ENCODE data around the gene PACSIN2. TPM values are rescaled to one million over a fixed set of nuclear protein-coding genes. Genes with fewer than 3 reads are reported as not detected.
A peak's percentile ranks its signal among the peaks of the same experiment; 100 is the strongest.

Gene PACSIN2
- total and polyA plus RNA-seq, 2 of the 13 experiments (the other 11 are each of a cell fraction or from before 2014, with no cell fraction given) = 54.1 to 68.8 TPM

DNA sequence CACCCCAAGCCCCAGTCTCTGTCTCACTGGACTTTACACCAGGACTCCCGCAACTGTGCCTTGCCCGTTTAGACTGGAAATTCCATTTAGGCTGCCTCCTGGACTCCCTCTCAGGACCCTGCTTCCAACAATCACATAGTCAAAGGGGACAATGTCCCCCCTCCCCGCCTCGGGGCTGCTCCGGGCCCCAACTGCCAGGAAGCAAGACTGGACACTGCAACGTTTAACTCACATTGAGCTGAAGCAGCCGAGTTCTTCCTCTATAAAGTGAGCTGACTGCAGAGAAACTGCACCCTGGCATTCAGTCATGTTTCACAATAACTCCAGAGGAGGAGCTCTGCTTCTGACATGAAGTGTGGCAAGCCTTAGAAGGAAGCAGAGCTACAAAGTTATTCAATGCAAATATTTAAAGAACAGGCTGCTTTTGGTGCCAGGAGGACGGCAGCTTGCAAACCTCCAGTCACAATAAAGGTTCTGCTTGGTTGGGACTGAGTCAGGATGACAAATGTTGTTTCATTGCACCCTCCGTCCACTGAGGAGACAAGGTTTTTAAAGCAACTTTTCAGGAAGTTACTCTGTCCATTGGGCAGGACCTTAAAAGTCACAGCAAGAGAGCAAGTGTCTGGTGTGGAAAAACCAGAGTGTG is 19.9 kb downstream of the PACSIN2 start (continued):
- TF ChIP-seq ZSCAN31 (CRISPR knock-in tag; IDR thresholded peaks at IDR 0.05; ENCODE audit: low read depth) (no peak), SIX4 (CRISPR knock-in tag; IDR thresholded peaks at IDR 0.05) (peak; percentile 37; the same call in 1 of the 2 replicates), ATAD3A (CRISPR knock-in tag; IDR thresholded peaks at IDR 0.05) (no peak), ZNF354B (CRISPR knock-in tag; IDR thresholded peaks at IDR 0.05) (no peak), ZNF263 (CRISPR knock-in tag; IDR thresholded peaks at IDR 0.05) (peak; percentile 58; the same call in 1 of the 2 replicates), ATRX (CRISPR knock-in tag; IDR thresholded peaks at IDR 0.05; ENCODE audit: borderline replicate concordance) (no peak), HMG20A (CRISPR knock-in tag; IDR thresholded peaks at IDR 0.05; ENCODE audit: borderline replicate concordance) (peak; percentile 75; the same call in 1 of the 2 replicates), DRAP1 (CRISPR knock-in tag; IDR thresholded peaks at IDR 0.05) (peak; percentile 57; the same call in 1 of the 2 replicates), ZC3H4 (CRISPR knock-in tag; IDR thresholded peaks at IDR 0.05; ENCODE audit: borderline replicate concordance) (no peak), SCMH1 (CRISPR knock-in tag; IDR thresholded peaks at IDR 0.05; ENCODE audit: borderline replicate concordance) (no peak), ZNF609 (CRISPR knock-in tag; IDR thresholded peaks at IDR 0.05; ENCODE audit: borderline replicate concordance) (peak; percentile 69), ZNF619 (CRISPR knock-in tag; IDR thresholded peaks at IDR 0.05) (no peak), GMEB2 (CRISPR knock-in tag; IDR thresholded peaks at IDR 0.05; ENCODE audit: low read depth) (no peak), ISX (CRISPR knock-in tag; conservative IDR thresholded peaks at IDR 0.05) (no peak), SMAD9 (CRISPR knock-in tag; IDR thresholded peaks at IDR 0.05) (no peak), ISL2 (CRISPR knock-in tag; IDR thresholded peaks at IDR 0.05) (peak; percentile 82), LBX2 (CRISPR knock-in tag; IDR thresholded peaks at IDR 0.05; ENCODE audit: borderline replicate concordance) (no peak)
- TF ChIP-seq, protein P1, sequence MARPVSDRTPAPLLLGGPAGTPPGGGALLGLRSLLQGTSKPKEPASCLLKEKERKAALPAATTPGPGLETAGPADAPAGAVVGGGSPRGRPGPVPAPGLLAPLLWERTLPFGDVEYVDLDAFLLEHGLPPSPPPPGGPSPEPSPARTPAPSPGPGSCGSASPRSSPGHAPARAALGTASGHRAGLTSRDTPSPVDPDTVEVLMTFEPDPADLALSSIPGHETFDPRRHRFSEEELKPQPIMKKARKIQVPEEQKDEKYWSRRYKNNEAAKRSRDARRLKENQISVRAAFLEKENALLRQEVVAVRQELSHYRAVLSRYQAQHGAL (CRISPR knock-in tag; IDR thresholded peaks at IDR 0.05; ENCODE audit: not compliant biosample characterization) = no peak
- TF ChIP-seq, protein P2, sequence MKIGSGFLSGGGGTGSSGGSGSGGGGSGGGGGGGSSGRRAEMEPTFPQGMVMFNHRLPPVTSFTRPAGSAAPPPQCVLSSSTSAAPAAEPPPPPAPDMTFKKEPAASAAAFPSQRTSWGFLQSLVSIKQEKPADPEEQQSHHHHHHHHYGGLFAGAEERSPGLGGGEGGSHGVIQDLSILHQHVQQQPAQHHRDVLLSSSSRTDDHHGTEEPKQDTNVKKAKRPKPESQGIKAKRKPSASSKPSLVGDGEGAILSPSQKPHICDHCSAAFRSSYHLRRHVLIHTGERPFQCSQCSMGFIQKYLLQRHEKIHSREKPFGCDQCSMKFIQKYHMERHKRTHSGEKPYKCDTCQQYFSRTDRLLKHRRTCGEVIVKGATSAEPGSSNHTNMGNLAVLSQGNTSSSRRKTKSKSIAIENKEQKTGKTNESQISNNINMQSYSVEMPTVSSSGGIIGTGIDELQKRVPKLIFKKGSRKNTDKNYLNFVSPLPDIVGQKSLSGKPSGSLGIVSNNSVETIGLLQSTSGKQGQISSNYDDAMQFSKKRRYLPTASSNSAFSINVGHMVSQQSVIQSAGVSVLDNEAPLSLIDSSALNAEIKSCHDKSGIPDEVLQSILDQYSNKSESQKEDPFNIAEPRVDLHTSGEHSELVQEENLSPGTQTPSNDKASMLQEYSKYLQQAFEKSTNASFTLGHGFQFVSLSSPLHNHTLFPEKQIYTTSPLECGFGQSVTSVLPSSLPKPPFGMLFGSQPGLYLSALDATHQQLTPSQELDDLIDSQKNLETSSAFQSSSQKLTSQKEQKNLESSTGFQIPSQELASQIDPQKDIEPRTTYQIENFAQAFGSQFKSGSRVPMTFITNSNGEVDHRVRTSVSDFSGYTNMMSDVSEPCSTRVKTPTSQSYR (CRISPR knock-in tag; IDR thresholded peaks at IDR 0.05; ENCODE audit: borderline replicate concordance) = no peak; the same call in 1 of the 2 replicates
